Caco-2 (cell line): ENCODE measurements around the gene CHID1. TPM values are rescaled to one million over a fixed set of nuclear protein-coding genes. Genes with fewer than 3 reads are reported as not detected.

Source experiments
- BruUV-seq: library from RNA; stranded (reverse); fragments of 400-500 nt; replicated peaks from 2 replicates; lab custom pipeline; 2021; lab: Mats Ljungman, UMichigan
- CTCF ChIA-PET: fragments of 300-600 bp; sonication (Branson Sonifier 250); formaldehyde crosslinking; loops from one replicate; lab custom pipeline; 2022; ENCODE audit warnings: antibody characterized with exemption; lab: Charles Lee
- POLR2A ChIA-PET: fragments of 300-600 bp; sonication (Branson Sonifier 250); formaldehyde crosslinking; loops from one replicate; lab custom pipeline; 2022; ENCODE audit warnings: antibody characterized with exemption; lab: Charles Lee
- DNase-seq, 2 experiments: peaks; one replicate each; pipeline versions ENCODE4 v3.0.0 to v3.0.0-alpha.2; 2020 to 2022
- H3K27me3 ChIP-seq: replicated peaks from 2 replicates; pipeline ENCODE4 v1.6.0; 2011; ENCODE audit warnings: low read length; ENCODE audit not compliant: control insufficient read depth, insufficient read depth
- H3K36me3 ChIP-seq: 2 replicates; pipeline ENCODE4 v1.5.1; 2011; ENCODE audit warnings: low read length; ENCODE audit not compliant: control insufficient read depth, insufficient read depth
- H3K4me1 ChIP-seq: fragments of 250-450 bp; sonication (Bioruptor Pico); 2 replicates; pipeline ENCODE4 v1.5.1; 2020; ENCODE audit warnings: mild to moderate bottlenecking
- H3K4me3 ChIP-seq: 2 replicates; pipeline ENCODE4 v1.5.1; 2011; ENCODE audit warnings: low read depth, mild to moderate bottlenecking, control low read depth, low read length
- H3K9me3 ChIP-seq: fragments of 250-450 bp; sonication (Bioruptor Pico); 2 replicates; pipeline ENCODE4 v1.5.1; 2020; ENCODE audit warnings: mild to moderate bottlenecking, moderate library complexity
- H3K27ac Mint-ChIP-seq: one replicate; pipeline ENCODE4 v1.8.0; 2022; ENCODE audit warnings: mixed read lengths; ENCODE audit not compliant: unreplicated experiment
- H3K27me3 Mint-ChIP-seq: one replicate; pipeline ENCODE4 v1.8.0; 2022; ENCODE audit warnings: mixed read lengths; ENCODE audit not compliant: insufficient read depth, unreplicated experiment
- H3K36me3 Mint-ChIP-seq: one replicate; pipeline ENCODE4 v1.8.0; 2022; ENCODE audit warnings: mild to moderate bottlenecking, mixed read lengths; ENCODE audit not compliant: insufficient read depth, unreplicated experiment
- H3K4me1 Mint-ChIP-seq: one replicate; pipeline ENCODE4 v1.8.0; 2022; ENCODE audit warnings: low read depth, mixed read lengths; ENCODE audit not compliant: unreplicated experiment
- H3K4me3 Mint-ChIP-seq: one replicate; pipeline ENCODE4 v1.8.0; 2022; ENCODE audit warnings: mild to moderate bottlenecking, moderate library complexity, mixed read lengths; ENCODE audit not compliant: unreplicated experiment
- H3K9me3 Mint-ChIP-seq: one replicate; pipeline ENCODE4 v1.8.0; 2022; ENCODE audit warnings: mixed read lengths; ENCODE audit not compliant: unreplicated experiment
- CTCF ChIP-seq, 2 experiments: fragments of 200-600 bp in 1 of 2; IDR thresholded peaks; 1 replicate in 1 of 2; 2 replicates in 1 of 2; pipeline versions ENCODE4 v1.5.1 to v1.8.0; 2011 to 2022; ENCODE audit warnings: antibody characterized with exemption in 1 of 2, control low read depth in 1 of 2, inconsistent platforms in 1 of 2, low read depth in 1 of 2, low read length in 1 of 2, mild to moderate bottlenecking in 1 of 2, moderate library complexity in 1 of 2; ENCODE audit not compliant: insufficient read depth in 1 of 2, severe bottlenecking in 1 of 2, unreplicated experiment in 1 of 2
- intact Hi-C: fragments of 100-400 bp; cut with micrococcal nuclease; formaldehyde crosslinking; loops from one replicate; pipeline ENCODE4 v1.10.0; 2022; ENCODE audit not compliant: unreplicated experiment
- total RNA-seq: library from RNA; stranded (reverse); gene quantifications from 2 replicates; pipeline ENCODE4 v1.2.3, GENCODE V29; 2022

Gene CHID1
- total RNA-seq, 1 experiment from 2014 or later, result 180 TPM

- Histone ChIP-seq H3K27me3 (no peaks in the 10 kb centered on the region), H3K9me3 (no peaks in the 10 kb centered on the region), H3K36me3 (peaks cover 3% of the 10 kb centered on the region), H3K4me3 (no peak overlapping the region), H3K4me1 (no peaks in the 10 kb centered on the region)
- Mint-ChIP-seq H3K9me3 (no peaks in the 10 kb centered on the region), H3K27ac (no peak overlapping the region), H3K4me1 (no peaks in the 10 kb centered on the region), H3K27me3 (no peaks in the 10 kb centered on the region), H3K36me3 (peaks cover 45% of the 10 kb centered on the region), H3K4me3 (no peak overlapping the region)
- ChIA-PET POLR2A (no interaction called here), CTCF (no interaction called here)
- DNase-seq, result no peak
- no peak for TF ChIP-seq CTCF (IDR thresholded peaks at IDR 0.05; ENCODE audit: insufficient read depth in 1 of 2, low read depth in 1 of 2, low read length in 1 of 2, severe bottlenecking in 1 of 2, unreplicated experiment in 1 of 2)
- no TSS peak for BruUV-seq
- intact Hi-C loops, result no loop called here
Observed at GRCh38 chr11:880447-880846, 30.2 kb downstream of the CHID1 start.

GRCh38 chr11:877565-877964 lies 33.0 kb downstream of the CHID1 start:
- ChIA-PET CTCF (interaction anchor here (0.5 kb wide), 1 partner anchor 79 kb away, joined by 3 read pairs; no protein-coding TSS in a partner anchor), POLR2A (interaction anchor here (0.6 kb wide), 1 partner anchor 75 kb away, joined by 3 read pairs; no protein-coding TSS in a partner anchor)
- no peak for TF ChIP-seq CTCF (IDR thresholded peaks at IDR 0.05; ENCODE audit: insufficient read depth in 1 of 2, low read depth in 1 of 2, low read length in 1 of 2, severe bottlenecking in 1 of 2, unreplicated experiment in 1 of 2)
- H3K9me3 Mint-ChIP-seq, result no peaks in the 10 kb centered on the region
- H3K27ac Mint-ChIP-seq, result no peak overlapping the region
- no peaks in the 10 kb centered on the region for H3K27me3 ChIP-seq
- H3K4me3 ChIP-seq, result no peak overlapping the region
- H3K36me3 Mint-ChIP-seq, result peaks cover 57% of the 10 kb centered on the region
- peaks cover 1% of the 10 kb centered on the region; the same call in 1 of the 2 replicates for H3K36me3 ChIP-seq
- H3K4me1 ChIP-seq, result no peaks in the 10 kb centered on the region
- no peaks in the 10 kb centered on the region for H3K4me1 Mint-ChIP-seq
- intact Hi-C loops, result no loop called here
- H3K4me3 Mint-ChIP-seq, result no peak overlapping the region
- BruUV-seq, result no TSS peak
- peak in 1 of 2 experiments; percentile 52 for DNase-seq
- H3K27me3 Mint-ChIP-seq, result no peaks in the 10 kb centered on the region
- no peaks in the 10 kb centered on the region for H3K9me3 ChIP-seq

- TF ChIP-seq CTCF (IDR thresholded peaks at IDR 0.05; ENCODE audit: insufficient read depth in 1 of 2, low read depth in 1 of 2, low read length in 1 of 2, severe bottlenecking in 1 of 2, unreplicated experiment in 1 of 2), result no peak
- H3K4me1 ChIP-seq, result no peaks in the 10 kb centered on the region
- Mint-ChIP-seq H3K4me1 (no peaks in the 10 kb centered on the region), H3K36me3 (peaks cover 57% of the 10 kb centered on the region), H3K9me3 (no peaks in the 10 kb centered on the region), H3K27ac (no peak overlapping the region), H3K4me3 (no peak overlapping the region), H3K27me3 (no peaks in the 10 kb centered on the region)
- no peaks in the 10 kb centered on the region for H3K27me3 ChIP-seq
- POLR2A ChIA-PET, result no interaction called here
- no peaks in the 10 kb centered on the region for H3K9me3 ChIP-seq
- H3K4me3 ChIP-seq, result no peak overlapping the region
- BruUV-seq, result no TSS peak
- CTCF ChIA-PET, result no interaction called here
- H3K36me3 ChIP-seq, result peaks cover 1% of the 10 kb centered on the region; the same call in 1 of the 2 replicates
- intact Hi-C loops, result no loop called here
- DNase-seq, result no peak
Observed at GRCh38 chr11:876545-876944, 34.1 kb downstream of the CHID1 start.
